H1 (cell line): ENCODE data around the gene KCNT1. TPM values are rescaled to one million over a fixed set of nuclear protein-coding genes. Genes with fewer than 3 reads are reported as not detected.

Experiments
- CTCF ChIP-seq, 3 experiments: IDR thresholded peaks; 1 replicate in 2 of 3; 2 replicates in 1 of 3; pipeline versions ENCODE4 v1.5.1 to v1.6.1; 2011; ENCODE audit warnings: low read length in 3 of 3, mild to moderate bottlenecking in 3 of 3, inconsistent platforms in 2 of 3, low read depth in 1 of 3, moderate library complexity in 1 of 3; ENCODE audit not compliant: insufficient read depth in 1 of 3; ENCODE audit errors: control extremely low read depth in 1 of 3
- EZH2 ChIP-seq: fragments of 200-600 bp; sonication (generic); IDR thresholded peaks from 2 replicates; pipeline ENCODE4 v1.7.1; 2012; ENCODE audit warnings: low read depth, mild to moderate bottlenecking, moderate library complexity, low read length, inconsistent platforms; ENCODE audit not compliant: severe bottlenecking
- JUN ChIP-seq: IDR thresholded peaks from 2 replicates; pipeline ENCODE4 v1.6.1; 2011; ENCODE audit warnings: low read depth, mild to moderate bottlenecking, improper control_type of control experiment, low read length
- polyA plus RNA-seq, 7 experiments: library from polyadenylated mRNA; depleted of rRNA in 3 of 7; stranded (reverse) in 5 of 7; unstranded in 2 of 7; fragments of >200 nt in 5 of 7; fragments of 200-250 nt in 2 of 7; gene quantifications; 1 replicate in 5 of 7; 2 replicates in 1 of 7; 4 replicates in 1 of 7; pipeline versions ENCODE4 v1.2.1 to v1.2.3, GENCODE V29; 2011 to 2013; ENCODE audit warnings: missing spikeins in 2 of 7, mixed read lengths in 2 of 7
- total RNA-seq: library from RNA; stranded (reverse); fragmentation: NEBNext Ultra II Directional; extraction: Animal tissue kit (Norgen Biotek cat#: 25700); gene quantifications from 2 replicates; pipeline ENCODE4 v1.2.1, GENCODE V29; 2021

The KCNT1 gene
- total and polyA plus RNA-seq, 2 of the 8 experiments (the other 6 are each of a cell fraction or from before 2014, with no cell fraction given) = 0.13 to 0.20 TPM

GRCh38 chr9:135732569-135733257, 30.7 kb downstream of the KCNT1 start (continued):
- TF ChIP-seq JUN (no peak), CTCF (IDR thresholded peaks at IDR 0.05; ENCODE audit: control extremely low read depth in 1 of 3, insufficient read depth in 1 of 3, low read depth in 1 of 3, low read length in 3 of 3) (no peak), EZH2 (no peak)
